GM10248 (cell line): Measurements from ENCODE around the gene FYCO1.

Experiments
- CTCF ChIA-PET: fragments of 300-600 bp; sonication (Branson Sonifier 250); formaldehyde crosslinking; extraction: SDS; loops from one replicate; lab custom pipeline; 2021; ENCODE audit warnings: antibody characterized with exemption; lab: Yijun Ruan, JAX
- POLR2A ChIA-PET: fragments of 350-650 bp; sonication (Branson Sonifier 250); formaldehyde crosslinking; extraction: SDS; loops from one replicate; lab custom pipeline; 2020; ENCODE audit warnings: antibody characterized with exemption; lab: Yijun Ruan, JAX
- DNase-seq: peaks from one replicate; pipeline ENCODE4 v3.0.0; 2012; ENCODE audit errors: extremely low spot score
- CTCF ChIP-seq: IDR thresholded peaks from 2 replicates; pipeline ENCODE4 v1.5.1; 2012; ENCODE audit warnings: mild to moderate bottlenecking, low read depth; ENCODE audit errors: extremely low read depth, missing control alignments, control extremely low read depth

Gene FYCO1

GRCh38 chr3:45950686-45951600 is 44.7 kb downstream of the FYCO1 start:
- POLR2A ChIA-PET, result no interaction called here
- CTCF ChIA-PET, result interaction anchor here (1.0 to 2.8 kb wide), 5 partner anchors 11 to 128 kb away, joined by 3 to 20 read pairs (median 5); no protein-coding TSS in a partner anchor

DNA sequence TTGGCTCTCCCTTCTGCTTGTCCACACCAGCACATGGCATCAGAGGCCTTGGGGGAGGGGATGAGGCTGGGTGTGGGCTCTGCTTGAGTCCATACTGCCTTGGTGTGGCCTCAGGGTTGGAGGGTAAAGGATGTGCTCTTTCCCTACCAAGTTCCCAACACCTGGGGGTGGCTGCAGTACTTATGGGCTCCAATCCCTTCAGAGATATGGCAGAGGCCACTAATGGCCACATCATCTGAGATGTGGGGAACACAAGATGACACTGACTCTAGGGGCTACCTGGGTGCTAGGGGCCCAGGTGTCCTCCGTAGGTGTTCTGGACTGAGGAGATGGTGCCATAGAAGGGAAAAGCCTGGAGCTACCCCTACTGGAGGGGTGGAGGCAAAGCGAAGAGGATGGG is 45.5 kb downstream of the FYCO1 start:
- POLR2A ChIA-PET, result no interaction called here
- no peak for TF ChIP-seq CTCF
- CTCF ChIA-PET, result interaction anchor here (2.8 kb wide), 1 partner anchor 11 kb away, joined by 20 read pairs; no protein-coding TSS in a partner anchor
- DNase-seq, result no peak

More at GRCh38 chr3:45950686-45951600, 44.7 kb downstream of the FYCO1 start:
- no peak for TF ChIP-seq CTCF
- no peak for DNase-seq

DNA sequence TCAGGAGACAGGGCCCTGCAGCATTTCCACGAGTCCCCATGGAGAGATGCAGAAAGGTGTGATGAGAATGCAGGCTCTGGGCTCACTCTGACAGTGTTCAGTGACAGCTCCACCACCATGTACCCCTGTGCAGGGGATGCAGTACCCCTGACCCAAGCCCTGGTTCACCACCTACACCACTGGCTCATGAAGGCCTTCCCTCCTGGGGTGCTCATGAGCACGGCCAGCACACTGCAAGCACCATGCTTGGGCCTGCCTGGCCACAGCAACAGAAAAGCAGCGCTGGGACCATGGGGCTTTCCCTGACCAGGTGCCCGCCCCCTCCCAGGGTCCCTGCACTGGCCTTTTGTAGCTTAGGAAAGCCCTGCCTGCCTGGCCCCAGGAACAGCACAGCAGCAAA is 46.2 kb downstream of the FYCO1 start:
- POLR2A ChIA-PET, result no interaction called here
- TF ChIP-seq CTCF, result no peak
- no peak for DNase-seq
- CTCF ChIA-PET, result interaction anchor here (0.8 to 14.3 kb wide), 5 partner anchors 10 to 133 kb away, joined by 3 to 377 read pairs (median 7); no protein-coding TSS in a partner anchor

DNA sequence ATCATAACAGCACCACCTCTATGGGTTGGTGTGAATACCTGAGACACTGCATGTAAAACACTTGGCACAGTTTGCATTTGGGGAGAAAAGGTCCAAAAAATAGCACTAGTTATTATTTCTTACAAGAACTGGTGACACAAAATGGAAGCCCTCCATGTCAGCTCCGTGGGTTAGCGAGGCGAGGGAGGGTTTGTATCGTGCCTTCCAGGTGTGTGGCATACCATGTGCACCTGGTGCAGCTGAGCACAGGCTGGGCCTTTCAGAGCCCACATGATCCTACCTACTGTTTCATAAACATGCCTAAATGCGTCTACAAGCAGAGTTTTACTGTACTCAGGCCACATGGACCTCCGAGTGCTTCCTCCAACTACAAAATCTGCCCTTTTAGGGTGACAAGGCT is 46.7 kb downstream of the FYCO1 start:
- no peak for TF ChIP-seq CTCF
- CTCF ChIA-PET, result interaction anchor here (0.8 to 14.3 kb wide), 5 partner anchors 10 to 134 kb away, joined by 3 to 377 read pairs (median 7); no protein-coding TSS in a partner anchor
- DNase-seq, result no peak
- POLR2A ChIA-PET, result no interaction called here

GRCh38 chr3:45948311-45948781 is 47.3 kb downstream of the FYCO1 start:
- ChIA-PET CTCF (interaction anchor here (0.8 to 14.3 kb wide), 6 partner anchors 9 to 135 kb away, joined by 3 to 377 read pairs (median 5); no protein-coding TSS in a partner anchor), POLR2A (no interaction called here)
- TF ChIP-seq CTCF, result no peak
- no peak for DNase-seq

GRCh38 chr3:45947361-45947760 is 48.3 kb downstream of the FYCO1 start:
- no peak for DNase-seq
- ChIA-PET CTCF (interaction anchor here (0.8 to 14.3 kb wide), 6 partner anchors 9 to 436 kb away, joined by 3 to 377 read pairs (median 4); no protein-coding TSS in a partner anchor), POLR2A (no interaction called here)
- no peak for TF ChIP-seq CTCF
